Spleen (tissue), 11 donors: ENCODE measurements around the gene RDH12. TPM values are rescaled to one million over a fixed set of nuclear protein-coding genes. Genes with fewer than 3 reads are reported as not detected.

Experiments
- DNase-seq: peaks from one replicate; pipeline ENCODE4 v3.0.0-alpha.2; 2020
- H3K27ac ChIP-seq, 8 donors: fragments of 200-600 bp; sonication (generic) in 7 of 8; 1 replicate in 4 of 8; 2 replicates in 4 of 8; pipeline versions ENCODE4 v1.5.0 to v1.8.0; 2016 to 2021; ENCODE audit warnings: inconsistent platforms in 4 of 8, mild to moderate bottlenecking in 4 of 8, moderate library complexity in 1 of 8
- H3K27me3 ChIP-seq, 7 donors: fragments of 200-600 bp; sonication (generic) in 6 of 7; replicated peaks in 1 of 7; 1 replicate in 4 of 7; 2 replicates in 3 of 7; pipeline versions ENCODE4 v1.5.0 to v1.8.0; 2016 to 2021; ENCODE audit warnings: inconsistent platforms in 3 of 7, mild to moderate bottlenecking in 1 of 7
- H3K36me3 ChIP-seq, 6 donors: fragments of 200-600 bp; sonication (generic) in 5 of 6; 1 replicate in 4 of 6; 2 replicates in 2 of 6; pipeline versions ENCODE4 v1.5.0 to v1.8.0; 2016 to 2021; ENCODE audit warnings: inconsistent platforms in 2 of 6
- H3K4me1 ChIP-seq, 6 donors: fragments of 200-600 bp; sonication (generic) in 5 of 6; 1 replicate in 3 of 6; 2 replicates in 3 of 6; pipeline versions ENCODE4 v1.5.0 to v1.8.0; 2016 to 2021; ENCODE audit warnings: inconsistent platforms in 3 of 6
- H3K4me3 ChIP-seq, 8 donors: fragments of 200-600 bp; sonication (generic) in 7 of 8; 1 replicate in 4 of 8; 2 replicates in 4 of 8; pipeline versions ENCODE4 v1.5.0 to v1.8.0; 2016 to 2021; ENCODE audit warnings: inconsistent platforms in 4 of 8, mild to moderate bottlenecking in 4 of 8, moderate library complexity in 2 of 8
- H3K9me3 ChIP-seq, 8 donors: fragments of 200-600 bp; sonication (generic) in 7 of 8; 1 replicate in 4 of 8; 2 replicates in 4 of 8; pipeline versions ENCODE4 v1.5.0 to v1.8.0; 2016 to 2021; ENCODE audit warnings: inconsistent platforms in 4 of 8
- POLR2A ChIP-seq, 3 donors: fragments of 450-650 bp; IDR thresholded peaks; one replicate each; pipeline ENCODE4 v1.5.1; 2017; ENCODE audit warnings: antibody characterized with exemption in 3 of 3, mild to moderate bottlenecking in 1 of 3
- POLR2AphosphoS5 ChIP-seq, 3 donors: sonication (generic); formaldehyde crosslinking; IDR thresholded peaks; one replicate each; pipeline ENCODE4 v1.5.1; 2017; ENCODE audit warnings: antibody characterized with exemption in 3 of 3
- WGBS, 5 donors: extraction: QIAGEN DNeasy Blood & Tissue Kit in 3 of 5; methylation state at CpG; one replicate each; pipeline versions ENCODE4 v1.1.5 to v1.1.7; 2013 to 2018; 5-methylcytosine and 5-hydroxymethylcytosine counted together
- intact Hi-C: fragments of 100-400 bp; cut with DNase I; formaldehyde crosslinking; loops from one replicate; pipeline ENCODE4 v1.15.0; 2023; ENCODE audit warnings: low total_unique reads
- polyA plus RNA-seq, 3 donors: library from polyadenylated mRNA; stranded (reverse); fragments of 200-250 nt; gene quantifications; one replicate each; pipeline ENCODE4 v1.2.1, GENCODE V29; 2013
- total RNA-seq, 7 donors: library from RNA; depleted of rRNA in 3 of 7; stranded (reverse); fragments of >200 nt in 3 of 7; fragmentation: NEBNext Ultra II Directional in 4 of 7; extraction: Animal tissue kit (Norgen Biotek cat#: 25700) in 4 of 7; gene quantifications; one replicate each; pipeline versions ENCODE4 v1.1.0 to v1.2.1, GENCODE V29; 2016 to 2021
- TF ChIP-seq, protein P1 (sequence below), 11 experiments: fragments of 200-600 bp in 7 of 11; fragments of 450-650 bp in 4 of 11; sonication (generic) in 4 of 11; IDR thresholded peaks in 8 of 11; conservative IDR thresholded peaks in 3 of 11; 1 replicate in 7 of 11; 2 replicates in 4 of 11; pipeline versions ENCODE4 v1.4.0 to v1.8.0; 2016 to 2021; ENCODE audit warnings: antibody characterized with exemption in 11 of 11, inconsistent platforms in 4 of 11, mild to moderate bottlenecking in 1 of 11
- donor health status: healthy with polysubstance abuse.
- donor health status: DM: no; HTN: no; CAD: no; lungs with moderate emphysema.
- donor health status: DM: no; HTN: no; CAD: no.
- donor health status: Bipolar disorder and iron deficiency.
- donor health status: healthy.
- donor health status: DM: no; HTN: no; CAD: no.
- donor health status: DM: yes; HTN: yes; CAD: no.

RDH12 gene
- total and polyA plus RNA-seq, 10 donors = 0.08 to 0.10 TPM; not detected in 8

DNA sequence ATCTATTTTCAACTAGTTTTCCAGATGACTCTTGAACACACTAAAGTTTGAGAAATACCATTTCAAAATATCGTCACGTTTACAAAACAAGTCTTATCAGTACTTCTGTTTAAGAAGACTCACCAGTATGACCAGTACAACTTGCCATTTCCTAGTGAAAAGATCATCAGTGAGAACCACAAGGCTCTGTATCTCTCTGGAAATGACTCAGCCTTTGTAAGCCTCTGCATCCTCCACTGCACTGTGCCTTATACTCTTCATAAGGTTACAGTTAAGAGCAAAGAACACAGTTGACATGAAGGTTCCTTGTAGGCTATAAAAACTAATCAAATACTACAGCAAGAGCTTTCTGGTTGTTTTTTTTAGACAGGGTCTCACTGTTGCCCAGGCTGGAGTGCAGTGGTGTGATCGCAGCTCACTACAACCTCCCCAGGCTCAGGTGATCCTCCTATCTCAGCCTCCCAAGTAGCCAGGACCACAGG lies 21.5 kb upstream of the RDH12 start:
- H3K27me3 ChIP-seq = no peaks in the 10 kb centered on the region
- H3K4me1 ChIP-seq = peaks cover 0 to 20% (median 9%) of the 10 kb centered on the region in 6 donors
- 59 to 83% (median 68%) methylated on average over 3 of the region's 3 CpGs for WGBS, 5 donors
- H3K4me3 ChIP-seq = no peak overlapping the region
- no peaks in the 10 kb centered on the region for H3K9me3 ChIP-seq
- intact Hi-C loops = no loop called here
- peak overlapping the region in 2 of 8 donors; percentile 13 to 21 for H3K27ac ChIP-seq
- H3K36me3 ChIP-seq = peaks cover 0 to 70% (median 23%) of the 10 kb centered on the region in 6 donors
- DNase-seq = no peak
- TF ChIP-seq POLR2AphosphoS5 (IDR thresholded peaks at IDR 0.05) = no peak
- TF ChIP-seq, protein P1, sequence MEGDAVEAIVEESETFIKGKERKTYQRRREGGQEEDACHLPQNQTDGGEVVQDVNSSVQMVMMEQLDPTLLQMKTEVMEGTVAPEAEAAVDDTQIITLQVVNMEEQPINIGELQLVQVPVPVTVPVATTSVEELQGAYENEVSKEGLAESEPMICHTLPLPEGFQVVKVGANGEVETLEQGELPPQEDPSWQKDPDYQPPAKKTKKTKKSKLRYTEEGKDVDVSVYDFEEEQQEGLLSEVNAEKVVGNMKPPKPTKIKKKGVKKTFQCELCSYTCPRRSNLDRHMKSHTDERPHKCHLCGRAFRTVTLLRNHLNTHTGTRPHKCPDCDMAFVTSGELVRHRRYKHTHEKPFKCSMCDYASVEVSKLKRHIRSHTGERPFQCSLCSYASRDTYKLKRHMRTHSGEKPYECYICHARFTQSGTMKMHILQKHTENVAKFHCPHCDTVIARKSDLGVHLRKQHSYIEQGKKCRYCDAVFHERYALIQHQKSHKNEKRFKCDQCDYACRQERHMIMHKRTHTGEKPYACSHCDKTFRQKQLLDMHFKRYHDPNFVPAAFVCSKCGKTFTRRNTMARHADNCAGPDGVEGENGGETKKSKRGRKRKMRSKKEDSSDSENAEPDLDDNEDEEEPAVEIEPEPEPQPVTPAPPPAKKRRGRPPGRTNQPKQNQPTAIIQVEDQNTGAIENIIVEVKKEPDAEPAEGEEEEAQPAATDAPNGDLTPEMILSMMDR (IDR thresholded peaks at IDR 0.05 in 8 of 11, conservative IDR thresholded peaks at IDR 0.05 in 3 of 11) = no peak
- TF ChIP-seq POLR2A (IDR thresholded peaks at IDR 0.05) = no peak

DNA sequence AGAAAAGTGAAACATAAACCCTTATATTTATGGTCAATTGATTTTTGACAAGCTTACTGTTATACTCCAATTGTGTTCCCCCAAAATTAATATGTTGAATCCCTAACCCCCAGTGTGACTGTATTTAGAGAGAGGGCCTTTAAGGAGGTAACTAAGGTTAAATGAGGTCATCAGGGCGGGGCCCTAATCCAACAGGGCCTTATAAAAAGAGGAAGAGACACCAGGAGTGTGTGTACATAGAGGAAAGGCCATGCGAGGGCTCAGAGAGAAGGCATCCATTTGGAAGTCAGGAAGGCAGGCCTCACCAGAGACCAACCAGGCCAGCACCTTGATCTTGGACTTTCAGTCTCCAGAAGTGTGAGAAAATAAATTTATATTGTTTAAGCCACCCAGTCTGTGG lies 20.7 kb upstream of the RDH12 start:
- TF ChIP-seq, protein P1 (IDR thresholded peaks at IDR 0.05 in 8 of 11, conservative IDR thresholded peaks at IDR 0.05 in 3 of 11) = no peak
- TF ChIP-seq POLR2AphosphoS5 (IDR thresholded peaks at IDR 0.05) (no peak), POLR2A (IDR thresholded peaks at IDR 0.05) (no peak)
- H3K36me3 ChIP-seq = peaks cover 0 to 78% (median 28%) of the 10 kb centered on the region in 6 donors

DNA sequence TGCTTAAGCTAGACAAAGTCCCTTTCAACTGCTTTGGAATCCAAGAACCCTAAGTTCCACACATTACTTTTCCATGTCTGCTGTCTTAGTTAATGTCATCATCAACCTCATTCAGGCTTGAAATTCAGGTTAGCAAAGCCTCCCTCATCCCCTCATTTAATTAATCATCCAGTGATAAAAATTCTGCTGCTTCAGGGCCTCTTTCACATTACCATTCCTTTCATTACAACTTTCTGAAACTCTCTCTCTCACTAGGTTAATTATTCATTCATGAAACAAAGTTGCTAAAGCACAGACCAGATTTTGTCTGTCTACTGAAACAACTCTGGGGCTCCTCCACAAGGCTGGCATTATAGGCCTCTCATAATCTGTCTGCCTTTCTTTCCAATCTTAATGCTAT lies 17.8 kb upstream of the RDH12 start:
- Histone ChIP-seq H3K27ac (no peak overlapping the region), H3K4me1 (peaks cover 0 to 12% (median 3%) of the 10 kb centered on the region in 6 donors), H3K27me3 (no peaks in the 10 kb centered on the region), H3K36me3 (peaks cover 0 to 92% (median 40%) of the 10 kb centered on the region in 6 donors), H3K4me3 (no peak overlapping the region), H3K9me3 (no peaks in the 10 kb centered on the region)
- no peak for DNase-seq
- intact Hi-C loops = no loop called here
- TF ChIP-seq, protein P1 (IDR thresholded peaks at IDR 0.05 in 8 of 11, conservative IDR thresholded peaks at IDR 0.05 in 3 of 11) = no peak
- no peak for TF ChIP-seq POLR2A (IDR thresholded peaks at IDR 0.05)
- TF ChIP-seq POLR2AphosphoS5 (IDR thresholded peaks at IDR 0.05) = no peak

More for the DNA sequence above, 20.7 kb upstream of the RDH12 start:
- Histone ChIP-seq H3K27ac (no peak overlapping the region), H3K4me1 (peaks cover 0 to 12% (median 3%) of the 10 kb centered on the region in 6 donors), H3K9me3 (no peaks in the 10 kb centered on the region), H3K27me3 (no peaks in the 10 kb centered on the region), H3K4me3 (no peak overlapping the region)
- WGBS, 5 donors = 49 to 77% (median 64%) methylated on average over 2 of the region's 2 CpGs
- DNase-seq = no peak
- intact Hi-C loops = no loop called here

DNA sequence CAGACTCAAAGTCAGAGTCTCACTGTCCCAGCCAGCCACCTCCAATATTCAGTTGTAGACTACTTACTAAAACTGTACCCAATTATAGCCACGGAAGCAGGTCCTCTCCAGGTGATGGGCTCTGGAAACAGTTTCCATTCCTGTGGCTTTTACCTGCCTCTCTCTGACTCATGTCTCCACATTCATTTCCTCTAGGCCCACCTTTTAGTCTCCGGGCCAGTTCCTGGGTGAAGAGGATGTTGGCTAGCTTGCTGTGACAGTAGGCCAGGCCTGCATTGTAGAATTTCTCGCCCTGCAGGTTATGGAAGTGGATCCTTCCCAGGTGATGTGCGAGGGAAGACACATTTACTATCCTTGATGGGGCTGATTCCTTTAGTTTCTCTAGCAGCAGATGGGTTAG lies 11.7 kb upstream of the RDH12 start:
- DNase-seq = no peak
- WGBS, 5 donors = 90 to 95% (median 94%) methylated on average over 4 of the region's 4 CpGs
- H3K27me3 ChIP-seq = no peaks in the 10 kb centered on the region

More for the DNA sequence above, 11.7 kb upstream of the RDH12 start:
- H3K4me1 ChIP-seq = peaks cover 0 to 21% (median 15%) of the 10 kb centered on the region in 6 donors
- H3K27ac ChIP-seq = no peak overlapping the region
- H3K4me3 ChIP-seq = no peak overlapping the region
- no peaks in the 10 kb centered on the region for H3K9me3 ChIP-seq
- intact Hi-C loops = no loop called here
- TF ChIP-seq POLR2A (IDR thresholded peaks at IDR 0.05) (no peak), POLR2AphosphoS5 (IDR thresholded peaks at IDR 0.05) (no peak)
- TF ChIP-seq, protein P1 (IDR thresholded peaks at IDR 0.05 in 8 of 11, conservative IDR thresholded peaks at IDR 0.05 in 3 of 11) = no peak
- H3K36me3 ChIP-seq = peaks cover 0 to 80% (median 56%) of the 10 kb centered on the region in 6 donors
